ENCODE measurements around the gene PGM5. TPM values are rescaled to one million over a fixed set of nuclear protein-coding genes. Genes with fewer than 3 reads are reported as not detected.

PGM5 gene
- total RNA-seq, 1 experiment from 2014 or later, result not detected

DNA sequence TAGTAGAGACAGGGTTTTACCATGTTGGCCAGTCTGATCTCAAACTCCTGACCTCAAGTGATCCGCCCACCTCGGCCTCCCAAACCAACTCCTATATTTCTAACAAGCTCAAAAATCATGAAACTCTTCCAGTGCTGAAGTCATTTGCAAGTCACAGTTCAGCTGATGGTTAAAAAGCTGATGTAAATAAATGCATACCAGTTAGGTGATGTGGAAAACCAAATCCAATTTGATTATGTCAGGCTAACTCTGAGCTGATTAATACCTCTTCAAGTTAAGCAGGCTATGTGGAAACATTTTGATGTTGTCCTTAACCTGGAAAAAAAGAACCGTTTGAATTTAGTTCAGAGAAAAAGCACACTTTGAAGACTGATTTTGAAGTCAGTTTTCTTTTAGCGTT is 133.2 kb downstream of the PGM5 start:
- intact Hi-C loops (cut with micrococcal nuclease; ENCODE audit: unreplicated experiment), result no loop called here
- H3K27ac ChIP-seq (ENCODE audit: low read depth, low read length, poor library complexity, severe bottlenecking), result no peak overlapping the region
- POLR2A ChIA-PET (ENCODE audit: low non-redundant PET), result no interaction called here
- no peak overlapping the region for H3K4me3 ChIP-seq (ENCODE audit: low read depth, low read length, poor library complexity, severe bottlenecking)
- no TSS peak for BruUV-seq (replicated peaks)
- H3K36me3 ChIP-seq (ENCODE audit: insufficient read depth, low read length, poor library complexity, severe bottlenecking), result no peaks in the 10 kb centered on the region
- CTCF ChIA-PET, result no interaction called here
- DNase-seq (ENCODE audit: low spot score), result no peak
- H3K9me3 ChIP-seq (ENCODE audit: low read depth, low read length, poor library complexity, severe bottlenecking), result no peaks in the 10 kb centered on the region
- TF ChIP-seq, protein P1, sequence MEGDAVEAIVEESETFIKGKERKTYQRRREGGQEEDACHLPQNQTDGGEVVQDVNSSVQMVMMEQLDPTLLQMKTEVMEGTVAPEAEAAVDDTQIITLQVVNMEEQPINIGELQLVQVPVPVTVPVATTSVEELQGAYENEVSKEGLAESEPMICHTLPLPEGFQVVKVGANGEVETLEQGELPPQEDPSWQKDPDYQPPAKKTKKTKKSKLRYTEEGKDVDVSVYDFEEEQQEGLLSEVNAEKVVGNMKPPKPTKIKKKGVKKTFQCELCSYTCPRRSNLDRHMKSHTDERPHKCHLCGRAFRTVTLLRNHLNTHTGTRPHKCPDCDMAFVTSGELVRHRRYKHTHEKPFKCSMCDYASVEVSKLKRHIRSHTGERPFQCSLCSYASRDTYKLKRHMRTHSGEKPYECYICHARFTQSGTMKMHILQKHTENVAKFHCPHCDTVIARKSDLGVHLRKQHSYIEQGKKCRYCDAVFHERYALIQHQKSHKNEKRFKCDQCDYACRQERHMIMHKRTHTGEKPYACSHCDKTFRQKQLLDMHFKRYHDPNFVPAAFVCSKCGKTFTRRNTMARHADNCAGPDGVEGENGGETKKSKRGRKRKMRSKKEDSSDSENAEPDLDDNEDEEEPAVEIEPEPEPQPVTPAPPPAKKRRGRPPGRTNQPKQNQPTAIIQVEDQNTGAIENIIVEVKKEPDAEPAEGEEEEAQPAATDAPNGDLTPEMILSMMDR (conservative IDR thresholded peaks at IDR 0.05; ENCODE audit: low read depth, low read length), result no peak
- peaks cover 32% of the 10 kb centered on the region for H3K27me3 ChIP-seq (replicated peaks; ENCODE audit: insufficient read depth, low read depth, low read length, poor library complexity)
- H3K4me1 ChIP-seq (ENCODE audit: insufficient read depth, low read length, poor library complexity, severe bottlenecking), result no peaks in the 10 kb centered on the region

DNA sequence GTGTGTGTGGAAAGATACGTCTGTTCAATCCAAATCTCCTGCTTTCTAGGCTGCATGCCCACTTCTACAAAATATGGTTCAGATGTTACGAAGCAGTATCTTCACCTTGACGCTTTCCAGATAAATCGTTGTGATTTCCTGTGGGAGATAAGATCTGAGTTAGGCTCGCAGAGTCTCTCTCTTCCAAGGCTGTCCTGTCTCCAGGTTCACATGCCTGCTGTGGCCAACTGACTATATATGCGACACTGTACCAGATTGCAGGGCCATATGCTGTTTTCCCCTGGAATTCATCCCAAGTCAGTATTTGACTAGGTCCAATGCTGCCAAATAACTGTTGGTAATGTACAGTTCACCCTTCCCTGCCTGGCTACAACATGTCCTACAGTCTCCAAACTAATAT is 136.4 kb downstream of the PGM5 start:
- Histone ChIP-seq H3K27me3 (replicated peaks; ENCODE audit: insufficient read depth, low read depth, low read length, poor library complexity) (peaks cover 37% of the 10 kb centered on the region), H3K4me3 (ENCODE audit: low read depth, low read length, poor library complexity, severe bottlenecking) (no peak overlapping the region), H3K27ac (ENCODE audit: low read depth, low read length, poor library complexity, severe bottlenecking) (no peak overlapping the region), H3K4me1 (ENCODE audit: insufficient read depth, low read length, poor library complexity, severe bottlenecking) (no peaks in the 10 kb centered on the region), H3K9me3 (ENCODE audit: low read depth, low read length, poor library complexity, severe bottlenecking) (no peaks in the 10 kb centered on the region), H3K36me3 (ENCODE audit: insufficient read depth, low read length, poor library complexity, severe bottlenecking) (no peaks in the 10 kb centered on the region)
- intact Hi-C loops (cut with micrococcal nuclease; ENCODE audit: unreplicated experiment), result no loop called here
- CTCF ChIA-PET, result no interaction called here
- BruUV-seq (replicated peaks), result no TSS peak
- POLR2A ChIA-PET (ENCODE audit: low non-redundant PET), result no interaction called here
- no peak for TF ChIP-seq EZH2 (IDR thresholded peaks at IDR 0.05; ENCODE audit: borderline replicate concordance, low read depth, low read length, poor library complexity, severe bottlenecking)
- TF ChIP-seq, protein P1 (conservative IDR thresholded peaks at IDR 0.05; ENCODE audit: low read depth, low read length), result no peak
- DNase-seq (ENCODE audit: low spot score), result no peak

DNA sequence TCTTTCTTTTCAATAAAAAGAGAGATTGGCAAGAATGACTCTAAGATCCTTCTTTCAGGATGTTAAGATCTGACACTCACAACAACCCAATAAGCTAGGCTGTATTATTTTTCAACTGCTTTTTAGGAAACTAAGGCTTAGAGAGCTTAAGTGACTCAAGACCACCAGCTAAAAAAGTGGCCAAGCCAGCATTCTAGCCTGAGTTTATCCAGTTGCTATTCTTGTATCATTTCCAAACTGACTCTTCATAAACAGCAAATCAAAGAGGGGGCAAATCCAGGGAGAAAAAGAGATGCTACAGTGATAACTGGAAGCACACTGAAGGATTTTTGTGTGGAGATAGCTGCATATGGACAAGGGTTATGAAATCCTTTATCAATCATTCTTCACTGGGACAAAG is 137.1 kb downstream of the PGM5 start:
- no TSS peak for BruUV-seq (replicated peaks)
- CTCF ChIA-PET, result no interaction called here
- Histone ChIP-seq H3K9me3 (ENCODE audit: low read depth, low read length, poor library complexity, severe bottlenecking) (no peaks in the 10 kb centered on the region), H3K27ac (ENCODE audit: low read depth, low read length, poor library complexity, severe bottlenecking) (no peak overlapping the region), H3K27me3 (replicated peaks; ENCODE audit: insufficient read depth, low read depth, low read length, poor library complexity) (peaks cover 37% of the 10 kb centered on the region), H3K4me3 (ENCODE audit: low read depth, low read length, poor library complexity, severe bottlenecking) (no peak overlapping the region), H3K4me1 (ENCODE audit: insufficient read depth, low read length, poor library complexity, severe bottlenecking) (no peaks in the 10 kb centered on the region), H3K36me3 (ENCODE audit: insufficient read depth, low read length, poor library complexity, severe bottlenecking) (no peaks in the 10 kb centered on the region)
- no peak for TF ChIP-seq EZH2 (IDR thresholded peaks at IDR 0.05; ENCODE audit: borderline replicate concordance, low read depth, low read length, poor library complexity, severe bottlenecking)
- TF ChIP-seq, protein P1 (conservative IDR thresholded peaks at IDR 0.05; ENCODE audit: low read depth, low read length), result no peak
- intact Hi-C loops (cut with micrococcal nuclease; ENCODE audit: unreplicated experiment), result no loop called here
- no peak for DNase-seq (ENCODE audit: low spot score)
- POLR2A ChIA-PET (ENCODE audit: low non-redundant PET), result no interaction called here

Data from A673 (cell line).